PC-9 (cell line): Measurements from ENCODE around the gene WDR44. TPM values are rescaled to one million over a fixed set of nuclear protein-coding genes. Genes with fewer than 3 reads are reported as not detected.

Experiments used
- BruUV-seq: library from RNA; stranded (reverse); fragments of 400-500 nt; replicated peaks from 2 replicates; lab custom pipeline; 2021; lab: Mats Ljungman, UMichigan
- CTCF ChIA-PET: fragments of 300-600 bp; sonication (Branson Sonifier 250); formaldehyde crosslinking; loops from one replicate; lab custom pipeline; 2022; ENCODE audit warnings: antibody characterized with exemption; lab: Charles Lee
- POLR2A ChIA-PET: fragments of 300-600 bp; sonication (Branson Sonifier 250); formaldehyde crosslinking; loops from one replicate; lab custom pipeline; 2022; ENCODE audit warnings: antibody characterized with exemption; ENCODE audit not compliant: unreplicated experiment; lab: Charles Lee
- DNase-seq, 2 experiments: peaks; one replicate each; pipeline versions ENCODE4 v3.0.0 to v3.0.0-alpha.2; 2015 to 2022; ENCODE audit warnings: mixed read lengths in 1 of 2
- H2AFZ ChIP-seq: fragments of 200-600 bp; sonication (generic); 2 replicates; pipeline ENCODE4 v1.8.1; 2017; ENCODE audit warnings: antibody characterized with exemption
- H3F3A ChIP-seq: fragments of 200-600 bp; sonication (generic); 2 replicates; pipeline ENCODE4 v1.8.1; 2017; ENCODE audit warnings: antibody characterized with exemption, mild to moderate bottlenecking, low read depth; ENCODE audit not compliant: insufficient read depth
- H3K27ac ChIP-seq: fragments of 200-600 bp; sonication (generic); 2 replicates; pipeline ENCODE4 v1.6.1; 2016; ENCODE audit warnings: mixed run types
- H3K27me3 ChIP-seq: fragments of 200-600 bp; sonication (generic); 2 replicates; pipeline ENCODE4 v1.6.1; 2016; ENCODE audit warnings: low read depth, mixed run types; ENCODE audit not compliant: insufficient read depth
- H3K36me3 ChIP-seq: fragments of 200-600 bp; sonication (generic); 2 replicates; pipeline ENCODE4 v1.6.1; 2016; ENCODE audit warnings: low read depth, mixed run types
- H3K4me1 ChIP-seq: fragments of 200-600 bp; sonication (generic); replicated peaks from 2 replicates; pipeline ENCODE4 v1.6.1; 2016; ENCODE audit warnings: mixed run types; ENCODE audit not compliant: insufficient read depth
- H3K4me2 ChIP-seq: fragments of 200-600 bp; sonication (generic); 2 replicates; pipeline ENCODE4 v1.6.1; 2017; ENCODE audit warnings: mixed run types
- H3K4me3 ChIP-seq: fragments of 200-600 bp; sonication (generic); 2 replicates; pipeline ENCODE4 v1.6.1; 2016; ENCODE audit warnings: mixed run types
- H3K79me2 ChIP-seq: fragments of 200-600 bp; sonication (generic); 2 replicates; pipeline ENCODE4 v1.6.1; 2017; ENCODE audit warnings: low read depth, mixed run types
- H3K9me2 ChIP-seq: fragments of 200-600 bp; sonication (generic); 2 replicates; pipeline ENCODE4 v1.8.1; 2017; ENCODE audit warnings: mild to moderate bottlenecking; ENCODE audit not compliant: insufficient read depth
- H3K9me3 ChIP-seq: fragments of 200-600 bp; sonication (generic); 2 replicates; pipeline ENCODE4 v1.8.1; 2016; ENCODE audit warnings: low read depth; ENCODE audit not compliant: insufficient read depth
- H4K20me1 ChIP-seq: fragments of 200-600 bp; sonication (generic); 2 replicates; pipeline ENCODE4 v1.8.1; 2017; ENCODE audit not compliant: insufficient read depth
- CTCF ChIP-seq: fragments of 200-600 bp; sonication (generic); conservative IDR thresholded peaks from 2 replicates; pipeline ENCODE4 v1.6.1; 2017; ENCODE audit warnings: mixed run types, antibody characterized with exemption, mild to moderate bottlenecking, moderate library complexity
- EZH2 ChIP-seq: fragments of 200-600 bp; sonication (generic); IDR thresholded peaks from 2 replicates; pipeline ENCODE4 v1.8.0; 2017; ENCODE audit warnings: antibody characterized with exemption, low read depth
- intact Hi-C: fragments of 100-400 bp; cut with micrococcal nuclease; formaldehyde crosslinking; loops from one replicate; pipeline ENCODE4 v1.10.0; 2022; ENCODE audit not compliant: unreplicated experiment
- total RNA-seq: library from RNA; stranded (reverse); gene quantifications from 2 replicates; pipeline ENCODE4 v1.2.3, GENCODE V29; 2021

Gene WDR44
- total RNA-seq, 1 experiment from 2014 or later, result 30.9 TPM

GRCh38 chrX:118448273-118448783 lies 102.4 kb downstream of the WDR44 start:
- H4K20me1 ChIP-seq, result no peaks in the 10 kb centered on the region
- no peak overlapping the region for H3K4me3 ChIP-seq
- BruUV-seq, result no TSS peak
- H3K79me2 ChIP-seq, result no peaks in the 10 kb centered on the region
- ChIA-PET CTCF (interaction anchor here (0.5 kb wide), 1 partner anchor 8 kb away, joined by 3 read pairs; no protein-coding TSS in a partner anchor), POLR2A (no interaction called here)
- H3K4me1 ChIP-seq, result no peaks in the 10 kb centered on the region
- H3K9me3 ChIP-seq, result no peaks in the 10 kb centered on the region
- TF ChIP-seq CTCF, result no peak
- TF ChIP-seq EZH2, result no peak
- peaks cover 1% of the 10 kb centered on the region; the same call in 1 of the 2 replicates for H3K36me3 ChIP-seq
- DNase-seq, result no peak
- no peak overlapping the region for H3K27ac ChIP-seq
- 0 out of 2 replicates have a peak, but pooled peaks cover 5% of the 10 kb centered on the region for H3F3A ChIP-seq
- H3K4me2 ChIP-seq, result no peak overlapping the region
- H2AFZ ChIP-seq, result no peak overlapping the region
- H3K9me2 ChIP-seq, result no peaks in the 10 kb centered on the region
- no peaks in the 10 kb centered on the region for H3K27me3 ChIP-seq
- intact Hi-C loops, result no loop called here

- Histone ChIP-seq H2AFZ (no peak overlapping the region), H3F3A (no peaks in the 10 kb centered on the region; the same call in 1 of the 2 replicates), H3K4me3 (no peak overlapping the region), H3K9me2 (no peaks in the 10 kb centered on the region), H3K27ac (no peak overlapping the region), H4K20me1 (no peaks in the 10 kb centered on the region), H3K9me3 (no peaks in the 10 kb centered on the region), H3K4me1 (no peaks in the 10 kb centered on the region), H3K79me2 (no peaks in the 10 kb centered on the region), H3K4me2 (no peak overlapping the region), H3K36me3 (no peaks in the 10 kb centered on the region), H3K27me3 (no peaks in the 10 kb centered on the region)
- no peak for DNase-seq
- no TSS peak for BruUV-seq
- intact Hi-C loops, result loop anchor here (5.0 to 10.0 kb wide), 3 partner anchors 90 to 610 kb away; no protein-coding TSS in a partner anchor
- CTCF ChIA-PET, result interaction anchor here (0.6 kb wide), 1 partner anchor 98 kb away, joined by 4 read pairs; no protein-coding TSS in a partner anchor
- TF ChIP-seq CTCF (no peak), EZH2 (no peak)
- POLR2A ChIA-PET, result no interaction called here
Observed at GRCh38 chrX:118455013-118455412, 109.1 kb downstream of the WDR44 start.

GRCh38 chrX:118459494-118459893 lies 113.6 kb downstream of the WDR44 start:
- Histone ChIP-seq H3K4me3 (no peak overlapping the region), H3K27me3 (no peaks in the 10 kb centered on the region), H3K79me2 (no peaks in the 10 kb centered on the region), H3K4me1 (no peaks in the 10 kb centered on the region), H3K36me3 (no peaks in the 10 kb centered on the region), H3K9me3 (no peaks in the 10 kb centered on the region), H3K4me2 (no peak overlapping the region), H4K20me1 (no peaks in the 10 kb centered on the region), H3F3A (no peaks in the 10 kb centered on the region), H3K9me2 (no peaks in the 10 kb centered on the region), H2AFZ (no peak overlapping the region), H3K27ac (no peak overlapping the region)
- ChIA-PET CTCF (interaction anchor here (0.6 to 3.2 kb wide), 7 partner anchors 25 to 360 kb away, joined by 3 to 106 read pairs (median 3); no protein-coding TSS in a partner anchor), POLR2A (interaction anchor here (0.6 kb wide), 2 partner anchors 142 to 601 kb away, joined by 7 to 17 read pairs; no protein-coding TSS in a partner anchor)
- DNase-seq, result peak; percentile 19 to 50
- no TSS peak for BruUV-seq
- TF ChIP-seq CTCF (peak; percentile 84), EZH2 (no peak)
- intact Hi-C loops, result loop anchor here (1.0 to 10.0 kb wide), 4 partner anchors 85 to 605 kb away; no protein-coding TSS in a partner anchor
